ENCODE results near the gene ANXA11.

GRCh38 chr10:80203835-80204676, 1.3 kb downstream of the ANXA11 start:
- TF ChIP-seq SAFB2 (IDR thresholded peaks at IDR 0.05; ENCODE audit: borderline replicate concordance, low read depth, low read length, severe bottlenecking) (no peak), RUNX1 (IDR thresholded peaks at IDR 0.05; ENCODE audit: low read depth) (no peak), CTCF (IDR thresholded peaks at IDR 0.05 in 2 of 3, conservative IDR thresholded peaks at IDR 0.05 in 1 of 3; ENCODE audit: insufficient read depth in 2 of 3, low read depth in 1 of 3, low read length in 3 of 3) (no peak), POLR2A (conservative IDR thresholded peaks at IDR 0.05) (no peak), TRIM24 (IDR thresholded peaks at IDR 0.05) (no peak), CHD4 (IDR thresholded peaks at IDR 0.05; ENCODE audit: insufficient read depth, insufficient replicate concordance, low read depth, low read length, poor library complexity, severe bottlenecking) (no peak)

All from K562 (cell line).